ENCODE data around the gene BCR. TPM values are rescaled to one million over a fixed set of nuclear protein-coding genes. Genes with fewer than 3 reads are reported as not detected.

The BCR gene
- total and polyA plus RNA-seq, 4 donors, result 5.3 to 120 (median 71.8) TPM

GRCh38 chr22:23220485-23221350 lies 40.4 kb downstream of the BCR start:
- WGBS, 2 donors, result 76 to 81% methylated on average over 11 of the region's 11 CpGs
- H3K27ac ChIP-seq (ENCODE audit: low read depth in 1 of 2, low read length in 2 of 2), result no peak overlapping the region
- ATAC-seq (ENCODE audit: low FRiP score), result peak; percentile 9
- no peaks in the 10 kb centered on the region for H3K9me3 ChIP-seq (ENCODE audit: control insufficient read depth, low read length)
- intact Hi-C loops (cut with DNase I), result no loop called here
- peak in 1 of 2 donors; percentile 54 for DNase-seq
- no peaks in the 10 kb centered on the region for H3K36me3 ChIP-seq (ENCODE audit: control insufficient read depth in 1 of 2, insufficient read depth in 2 of 2, low read length in 1 of 2)
- H3K4me1 ChIP-seq (ENCODE audit: control insufficient read depth in 1 of 2, insufficient read depth in 2 of 2, low read length in 2 of 2), result peaks cover 4 to 12% of the 10 kb centered on the region in 2 donors
- H3K4me3 ChIP-seq (ENCODE audit: low read length in 2 of 2), result no peak overlapping the region
- no peaks in the 10 kb centered on the region for H3K27me3 ChIP-seq (ENCODE audit: control insufficient read depth in 1 of 2, insufficient read depth in 2 of 2, low read length in 1 of 2)

GRCh38 chr22:23221351-23221804 lies 41.1 kb downstream of the BCR start:
- Histone ChIP-seq H3K9me3 (ENCODE audit: control insufficient read depth, low read length) (no peaks in the 10 kb centered on the region), H3K27me3 (ENCODE audit: control insufficient read depth in 1 of 2, insufficient read depth in 2 of 2, low read length in 1 of 2) (no peaks in the 10 kb centered on the region), H3K36me3 (ENCODE audit: control insufficient read depth in 1 of 2, insufficient read depth in 2 of 2, low read length in 1 of 2) (no peaks in the 10 kb centered on the region), H3K27ac (ENCODE audit: low read depth in 1 of 2, low read length in 2 of 2) (no peak overlapping the region), H3K4me3 (ENCODE audit: low read length in 2 of 2) (no peak overlapping the region), H3K4me1 (ENCODE audit: control insufficient read depth in 1 of 2, insufficient read depth in 2 of 2, low read length in 2 of 2) (peaks cover 4 to 12% of the 10 kb centered on the region in 2 donors)
- intact Hi-C loops (cut with DNase I), result no loop called here
- peak in 1 of 2 donors; percentile 33 for DNase-seq
- no peak for ATAC-seq (ENCODE audit: low FRiP score)
- 98% methylated on average over 3 of the region's 3 CpGs for WGBS, 2 donors

GRCh38 chr22:23222033-23222792 lies 41.9 kb downstream of the BCR start:
- ATAC-seq (ENCODE audit: low FRiP score) (no peak), DNase-seq (peak; percentile 26 to 50)
- Histone ChIP-seq H3K27ac (ENCODE audit: low read depth in 1 of 2, low read length in 2 of 2) (no peak overlapping the region), H3K9me3 (ENCODE audit: control insufficient read depth, low read length) (no peaks in the 10 kb centered on the region), H3K36me3 (ENCODE audit: control insufficient read depth in 1 of 2, insufficient read depth in 2 of 2, low read length in 1 of 2) (no peaks in the 10 kb centered on the region), H3K4me3 (ENCODE audit: low read length in 2 of 2) (no peak overlapping the region), H3K27me3 (ENCODE audit: control insufficient read depth in 1 of 2, insufficient read depth in 2 of 2, low read length in 1 of 2) (no peaks in the 10 kb centered on the region), H3K4me1 (ENCODE audit: control insufficient read depth in 1 of 2, insufficient read depth in 2 of 2, low read length in 2 of 2) (peaks cover 4 to 18% of the 10 kb centered on the region in 2 donors)
- intact Hi-C loops (cut with DNase I), result no loop called here
- WGBS, 2 donors, result 94 to 97% methylated on average over 11 of the region's 11 CpGs

- Histone ChIP-seq H3K36me3 (ENCODE audit: control insufficient read depth in 1 of 2, insufficient read depth in 2 of 2, low read length in 1 of 2) (no peaks in the 10 kb centered on the region), H3K4me1 (ENCODE audit: control insufficient read depth in 1 of 2, insufficient read depth in 2 of 2, low read length in 2 of 2) (peaks cover 4 to 18% of the 10 kb centered on the region in 2 donors), H3K27me3 (ENCODE audit: control insufficient read depth in 1 of 2, insufficient read depth in 2 of 2, low read length in 1 of 2) (no peaks in the 10 kb centered on the region), H3K4me3 (ENCODE audit: low read length in 2 of 2) (no peak overlapping the region), H3K9me3 (ENCODE audit: control insufficient read depth, low read length) (no peaks in the 10 kb centered on the region), H3K27ac (ENCODE audit: low read depth in 1 of 2, low read length in 2 of 2) (no peak overlapping the region)
- intact Hi-C loops (cut with DNase I), result no loop called here
- 94 to 96% methylated on average over 4 of the region's 4 CpGs for whole genome bisulfite sequencing, 2 donors
- no peak for ATAC-seq (ENCODE audit: low FRiP score)
- DNase-seq, result peak; percentile 8 to 9
Observed at GRCh38 chr22:23222793-23223568, 42.7 kb downstream of the BCR start.

- Histone ChIP-seq H3K4me3 (ENCODE audit: low read length in 2 of 2) (no peak overlapping the region), H3K27ac (ENCODE audit: low read depth in 1 of 2, low read length in 2 of 2) (no peak overlapping the region)
- 89 to 92% methylated on average over 12 of the region's 12 CpGs for WGBS, 2 donors
Observed at GRCh38 chr22:23223569-23224317, 43.4 kb downstream of the BCR start.

GRCh38 chr22:23224846-23225245 lies 44.5 kb downstream of the BCR start:
- intact Hi-C loops (cut with DNase I), result no loop called here
- peaks cover 0 to 12% of the 10 kb centered on the region in 2 donors for H3K4me1 ChIP-seq (ENCODE audit: control insufficient read depth in 1 of 2, insufficient read depth in 2 of 2, low read length in 2 of 2)
- no peaks in the 10 kb centered on the region for H3K27me3 ChIP-seq (ENCODE audit: control insufficient read depth in 1 of 2, insufficient read depth in 2 of 2, low read length in 1 of 2)
- H3K36me3 ChIP-seq (ENCODE audit: control insufficient read depth in 1 of 2, insufficient read depth in 2 of 2, low read length in 1 of 2), result no peaks in the 10 kb centered on the region
- DNase-seq, result peak; percentile 28 to 43
- H3K27ac ChIP-seq (ENCODE audit: low read depth in 1 of 2, low read length in 2 of 2), result no peak overlapping the region
- WGBS, 2 donors, result 86 to 88% methylated on average over 7 of the region's 7 CpGs
- H3K9me3 ChIP-seq (ENCODE audit: control insufficient read depth, low read length), result no peaks in the 10 kb centered on the region
- no peak overlapping the region for H3K4me3 ChIP-seq (ENCODE audit: low read length in 2 of 2)
- ATAC-seq (ENCODE audit: low FRiP score), result no peak

More at GRCh38 chr22:23223569-23224317, 43.4 kb downstream of the BCR start:
- Histone ChIP-seq H3K4me1 (ENCODE audit: control insufficient read depth in 1 of 2, insufficient read depth in 2 of 2, low read length in 2 of 2) (peaks cover 0 to 18% of the 10 kb centered on the region in 2 donors), H3K9me3 (ENCODE audit: control insufficient read depth, low read length) (no peaks in the 10 kb centered on the region), H3K27me3 (ENCODE audit: control insufficient read depth in 1 of 2, insufficient read depth in 2 of 2, low read length in 1 of 2) (no peaks in the 10 kb centered on the region), H3K36me3 (ENCODE audit: control insufficient read depth in 1 of 2, insufficient read depth in 2 of 2, low read length in 1 of 2) (no peaks in the 10 kb centered on the region)
- ATAC-seq (ENCODE audit: low FRiP score), result no peak
- intact Hi-C loops (cut with DNase I), result no loop called here
- peak; percentile 39 to 48 for DNase-seq

- peak in 1 of 2 donors; percentile 51 for DNase-seq
- intact Hi-C loops (cut with DNase I), result no loop called here
- Histone ChIP-seq H3K4me3 (ENCODE audit: low read length in 2 of 2) (no peak overlapping the region), H3K9me3 (ENCODE audit: control insufficient read depth, low read length) (no peaks in the 10 kb centered on the region), H3K27me3 (ENCODE audit: control insufficient read depth in 1 of 2, insufficient read depth in 2 of 2, low read length in 1 of 2) (no peaks in the 10 kb centered on the region), H3K27ac (ENCODE audit: low read depth in 1 of 2, low read length in 2 of 2) (peak overlapping the region; percentile 3 to 58), H3K36me3 (ENCODE audit: control insufficient read depth in 1 of 2, insufficient read depth in 2 of 2, low read length in 1 of 2) (no peaks in the 10 kb centered on the region), H3K4me1 (ENCODE audit: control insufficient read depth in 1 of 2, insufficient read depth in 2 of 2, low read length in 2 of 2) (peaks cover 0 to 10% of the 10 kb centered on the region in 2 donors)
- WGBS, 2 donors, result 73 to 77% methylated on average over 10 of the region's 10 CpGs
- ATAC-seq (ENCODE audit: low FRiP score), result peak; percentile 2
Observed at GRCh38 chr22:23225337-23225723, 45.0 kb downstream of the BCR start.

Data from aorta (tissue), 5 donors.